ENCODE results near the gene HNRNPA2B1. TPM values are rescaled to one million over a fixed set of nuclear protein-coding genes. Genes with fewer than 3 reads are reported as not detected.

HNRNPA2B1 gene
- 100 to 1,000 TPM; 148 to 256 (median 203) TPM for total RNA-seq

DNA sequence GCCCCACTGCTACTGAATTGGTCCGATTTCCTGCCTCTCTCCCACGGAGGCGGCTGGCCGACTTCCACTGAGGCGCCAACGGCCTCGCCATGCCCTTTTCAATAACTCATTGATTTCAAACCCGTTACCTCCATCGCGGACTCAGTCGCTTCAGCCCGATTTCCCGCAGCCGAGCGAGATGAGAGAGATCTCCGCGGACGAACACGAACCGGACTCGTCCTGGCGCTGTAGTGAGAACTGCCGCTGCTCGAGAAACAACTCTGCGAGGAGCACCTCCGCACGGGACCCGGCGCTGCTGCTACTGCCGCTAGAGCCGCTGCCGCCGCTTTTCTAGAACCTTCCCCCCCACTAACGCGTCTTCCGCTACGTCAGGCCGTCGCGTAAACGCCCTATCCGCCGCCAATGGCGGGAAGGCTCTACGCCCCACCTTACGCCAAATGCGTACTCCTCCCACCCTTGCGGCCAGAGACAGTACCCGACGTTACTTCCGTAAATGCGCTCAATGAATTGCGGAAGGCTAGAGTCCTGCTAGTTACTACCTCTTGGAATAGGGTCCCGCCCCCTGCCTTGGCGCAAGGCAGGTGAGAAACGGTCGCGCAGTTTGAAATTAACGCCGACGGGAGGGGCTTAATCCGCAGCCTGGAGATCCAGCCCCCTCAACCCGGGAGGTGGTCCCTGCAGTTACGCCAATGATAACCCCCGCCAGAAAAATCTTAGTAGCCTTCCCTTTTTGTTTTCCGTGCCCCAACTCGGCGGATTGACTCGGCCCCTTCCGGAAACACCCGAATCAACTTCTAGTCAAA is at the start of gene HNRNPA2B1:
HNRNPA2B1 (minus strand) TSS at position 303 of the 803 bp plus-strand sequence; CDS start at position 134, 169 bp downstream.
- Histone ChIP-seq H3K27me3 (no peaks in the 10 kb centered on the region), H3K4me3 (peak within 1 kb of the TSS; percentile 77 to 100 (median 94)), H3K9me3 (no peaks in the 10 kb centered on the region), H3K27ac (peak within 1 kb of the TSS; percentile 99 to 100 (median 100)), H3K36me3 (peaks cover 0 to 26% (median 12%) of the 10 kb centered on the region in 3 donors), H3K4me1 (peaks cover 15 to 60% (median 42%) of the 10 kb centered on the region in 3 donors)
- peak; percentile 92 for DNase-seq
- 0 to 1% methylated on average over 19 to 35 of the region's 71 CpGs for WGBS, 2 donors
- TF ChIP-seq, protein P1, sequence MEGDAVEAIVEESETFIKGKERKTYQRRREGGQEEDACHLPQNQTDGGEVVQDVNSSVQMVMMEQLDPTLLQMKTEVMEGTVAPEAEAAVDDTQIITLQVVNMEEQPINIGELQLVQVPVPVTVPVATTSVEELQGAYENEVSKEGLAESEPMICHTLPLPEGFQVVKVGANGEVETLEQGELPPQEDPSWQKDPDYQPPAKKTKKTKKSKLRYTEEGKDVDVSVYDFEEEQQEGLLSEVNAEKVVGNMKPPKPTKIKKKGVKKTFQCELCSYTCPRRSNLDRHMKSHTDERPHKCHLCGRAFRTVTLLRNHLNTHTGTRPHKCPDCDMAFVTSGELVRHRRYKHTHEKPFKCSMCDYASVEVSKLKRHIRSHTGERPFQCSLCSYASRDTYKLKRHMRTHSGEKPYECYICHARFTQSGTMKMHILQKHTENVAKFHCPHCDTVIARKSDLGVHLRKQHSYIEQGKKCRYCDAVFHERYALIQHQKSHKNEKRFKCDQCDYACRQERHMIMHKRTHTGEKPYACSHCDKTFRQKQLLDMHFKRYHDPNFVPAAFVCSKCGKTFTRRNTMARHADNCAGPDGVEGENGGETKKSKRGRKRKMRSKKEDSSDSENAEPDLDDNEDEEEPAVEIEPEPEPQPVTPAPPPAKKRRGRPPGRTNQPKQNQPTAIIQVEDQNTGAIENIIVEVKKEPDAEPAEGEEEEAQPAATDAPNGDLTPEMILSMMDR (IDR thresholded peaks at IDR 0.05), result peak in 5 of 6 experiments; percentile 9 to 51 (median 32)
- peak; percentile 86 to 100 (median 99) for TF ChIP-seq POLR2A (IDR thresholded peaks at IDR 0.05)
- intact Hi-C loops (cut with DNase I), result no loop called here

DNA sequence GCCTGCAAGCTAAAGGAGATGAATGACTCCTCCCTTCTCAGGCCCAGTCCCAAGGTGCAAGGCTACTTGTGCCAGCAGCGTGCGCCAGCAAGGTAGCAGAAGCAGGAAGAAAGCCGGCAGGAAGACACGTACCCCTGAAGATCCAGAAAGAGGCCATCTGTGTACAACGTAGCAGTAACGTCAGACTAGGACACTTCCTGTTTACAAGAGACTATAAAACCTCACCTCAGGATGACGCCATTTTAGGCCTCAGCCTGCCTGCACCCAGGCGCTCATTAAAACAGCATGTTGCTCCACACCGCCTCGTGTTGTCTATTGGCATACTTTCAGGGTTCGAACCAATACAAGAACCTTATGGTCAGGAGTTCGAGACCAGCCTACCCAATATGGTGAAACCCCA is 49.7 kb upstream of the HNRNPA2B1 start:
- no peak for DNase-seq
- Histone ChIP-seq H3K9me3 (no peaks in the 10 kb centered on the region), H3K4me1 (no peaks in the 10 kb centered on the region), H3K27ac (no peak overlapping the region), H3K4me3 (no peak overlapping the region), H3K27me3 (peaks cover 0 to 23% (median 0%) of the 10 kb centered on the region in 4 donors), H3K36me3 (no peaks in the 10 kb centered on the region)
- WGBS, 2 donors, result 72 to 85% methylated on average over 9 to 11 of the region's 12 CpGs
- TF ChIP-seq POLR2A (IDR thresholded peaks at IDR 0.05), result no peak
- TF ChIP-seq, protein P1 (IDR thresholded peaks at IDR 0.05), result no peak
- intact Hi-C loops (cut with DNase I), result no loop called here

DNA sequence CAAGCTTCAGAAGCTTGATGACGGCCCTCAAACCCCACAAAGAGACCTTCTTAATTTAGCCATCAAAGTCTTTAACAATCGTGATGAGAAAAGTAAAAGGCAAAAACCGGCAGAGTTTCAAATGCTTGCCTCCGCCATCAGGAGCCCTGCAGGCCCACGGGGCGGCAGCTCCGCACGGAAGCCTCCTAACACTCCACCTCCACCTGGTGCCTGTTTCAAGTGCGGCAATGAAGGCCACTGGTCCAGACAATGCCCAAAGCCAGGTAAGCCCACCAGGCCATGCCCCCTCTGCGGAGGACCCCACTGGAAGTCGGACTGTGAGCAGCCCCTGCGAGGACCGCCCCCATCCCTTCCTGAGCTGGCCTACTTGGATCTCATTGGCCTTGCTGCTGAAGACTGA is 44.6 kb upstream of the HNRNPA2B1 start:
- Histone ChIP-seq H3K4me1 (no peaks in the 10 kb centered on the region), H3K27me3 (peaks cover 0 to 28% (median 0%) of the 10 kb centered on the region in 4 donors), H3K4me3 (no peak overlapping the region), H3K9me3 (no peaks in the 10 kb centered on the region), H3K36me3 (no peaks in the 10 kb centered on the region), H3K27ac (no peak overlapping the region)
- TF ChIP-seq, protein P1 (IDR thresholded peaks at IDR 0.05), result no peak
- TF ChIP-seq POLR2A (IDR thresholded peaks at IDR 0.05), result no peak
- no peak for DNase-seq
- intact Hi-C loops (cut with DNase I), result no loop called here
- WGBS, 2 donors, result 85 to 92% methylated on average over 7 to 11 of the region's 13 CpGs

DNA sequence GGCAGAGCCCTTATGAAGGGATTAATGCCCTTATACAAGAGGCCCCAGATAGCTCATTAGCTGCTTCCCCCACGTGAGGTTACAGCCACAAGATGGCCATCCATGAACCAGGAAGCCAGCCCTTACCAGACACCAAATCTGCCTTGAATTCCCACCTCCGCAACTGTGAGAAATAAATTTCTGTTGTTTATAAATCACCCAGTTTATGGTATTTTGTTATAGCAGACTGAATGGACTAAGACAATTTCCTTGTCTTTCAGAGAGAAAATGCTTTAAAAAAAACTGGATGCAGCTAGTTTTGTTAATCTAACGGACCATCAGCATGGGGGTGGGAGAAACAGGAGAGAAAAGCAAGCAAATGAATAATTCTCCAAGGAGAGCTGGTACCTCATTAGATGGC is 37.5 kb upstream of the HNRNPA2B1 start:
- H3K4me3 ChIP-seq, result no peak overlapping the region
- intact Hi-C loops (cut with DNase I), result no loop called here
- DNase-seq, result no peak
- H3K36me3 ChIP-seq, result no peaks in the 10 kb centered on the region
- TF ChIP-seq, protein P1 (IDR thresholded peaks at IDR 0.05), result no peak
- no peak for TF ChIP-seq POLR2A (IDR thresholded peaks at IDR 0.05)
- no peaks in the 10 kb centered on the region for H3K4me1 ChIP-seq
- 57 to 66% methylated on average over 3 of the region's 3 CpGs for WGBS, 2 donors
- H3K9me3 ChIP-seq, result no peaks in the 10 kb centered on the region
- H3K27me3 ChIP-seq, result peaks cover 0 to 14% (median 0%) of the 10 kb centered on the region in 4 donors
- no peak overlapping the region for H3K27ac ChIP-seq

DNA sequence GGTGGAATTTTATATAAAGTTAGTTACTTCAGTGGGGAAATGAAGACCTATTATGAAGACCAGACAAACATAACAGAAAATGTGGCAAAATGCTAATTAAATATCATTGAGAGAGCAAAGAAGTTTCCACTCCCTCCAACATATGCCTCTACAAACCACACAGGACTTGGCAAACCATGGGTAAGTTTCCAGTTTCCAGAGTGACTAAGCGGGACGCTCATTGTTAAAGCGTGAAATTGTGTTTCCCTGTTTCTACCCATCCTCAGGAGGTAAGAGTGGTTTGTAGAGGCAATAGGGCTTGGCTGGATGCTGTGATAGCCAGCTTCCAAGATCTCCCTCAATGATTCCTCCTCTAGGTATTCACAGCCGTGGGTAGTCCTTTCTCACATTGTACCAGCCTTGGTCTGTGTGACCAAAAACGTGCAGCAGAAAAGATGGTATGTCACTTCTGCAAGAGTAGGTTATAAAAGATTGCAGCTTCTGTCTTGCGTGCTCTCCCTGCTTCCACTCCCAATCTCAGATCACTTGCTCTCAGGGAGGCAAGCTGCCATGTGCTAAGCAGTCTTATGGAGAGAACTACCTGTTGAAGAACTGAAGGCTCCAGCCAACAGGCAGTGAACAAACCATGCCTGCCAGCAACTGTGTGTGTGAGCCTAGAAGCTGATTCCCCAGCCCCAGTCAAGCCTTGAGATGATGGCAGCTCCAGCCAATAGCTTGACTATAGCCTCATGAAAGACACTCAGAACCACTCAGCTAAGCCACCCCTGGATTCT is 36.7 kb upstream of the HNRNPA2B1 start:
- H3K27ac ChIP-seq, result no peak overlapping the region
- TF ChIP-seq, protein P1 (IDR thresholded peaks at IDR 0.05), result no peak
- no peak for TF ChIP-seq POLR2A (IDR thresholded peaks at IDR 0.05)
- no peak for DNase-seq

More for the DNA sequence above, 36.7 kb upstream of the HNRNPA2B1 start:
- intact Hi-C loops (cut with DNase I), result no loop called here
- H3K9me3 ChIP-seq, result no peaks in the 10 kb centered on the region
- no peaks in the 10 kb centered on the region for H3K36me3 ChIP-seq
- H3K4me1 ChIP-seq, result no peaks in the 10 kb centered on the region
- WGBS, 2 donors, result 53 to 70% methylated on average over 6 of the region's 6 CpGs
- H3K27me3 ChIP-seq, result peaks cover 0 to 14% (median 0%) of the 10 kb centered on the region in 4 donors
- no peak overlapping the region for H3K4me3 ChIP-seq

Data from esophagus squamous epithelium (tissue), 5 donors.